KG1 (cell line): ENCODE measurements around the gene ZNF670.
A peak's percentile ranks its signal among the peaks of the same experiment; 100 is the strongest.
"Not testable (repeated sequence)": the region's sequence is repeated elsewhere in the genome, so short reads cannot be mapped to it uniquely, and the experiment has no call there.

Source experiments
- DNase-seq: peaks from one replicate; lab custom pipeline; 2025; lab: John Stamatoyannopoulos, UW

Gene ZNF670

DNA sequence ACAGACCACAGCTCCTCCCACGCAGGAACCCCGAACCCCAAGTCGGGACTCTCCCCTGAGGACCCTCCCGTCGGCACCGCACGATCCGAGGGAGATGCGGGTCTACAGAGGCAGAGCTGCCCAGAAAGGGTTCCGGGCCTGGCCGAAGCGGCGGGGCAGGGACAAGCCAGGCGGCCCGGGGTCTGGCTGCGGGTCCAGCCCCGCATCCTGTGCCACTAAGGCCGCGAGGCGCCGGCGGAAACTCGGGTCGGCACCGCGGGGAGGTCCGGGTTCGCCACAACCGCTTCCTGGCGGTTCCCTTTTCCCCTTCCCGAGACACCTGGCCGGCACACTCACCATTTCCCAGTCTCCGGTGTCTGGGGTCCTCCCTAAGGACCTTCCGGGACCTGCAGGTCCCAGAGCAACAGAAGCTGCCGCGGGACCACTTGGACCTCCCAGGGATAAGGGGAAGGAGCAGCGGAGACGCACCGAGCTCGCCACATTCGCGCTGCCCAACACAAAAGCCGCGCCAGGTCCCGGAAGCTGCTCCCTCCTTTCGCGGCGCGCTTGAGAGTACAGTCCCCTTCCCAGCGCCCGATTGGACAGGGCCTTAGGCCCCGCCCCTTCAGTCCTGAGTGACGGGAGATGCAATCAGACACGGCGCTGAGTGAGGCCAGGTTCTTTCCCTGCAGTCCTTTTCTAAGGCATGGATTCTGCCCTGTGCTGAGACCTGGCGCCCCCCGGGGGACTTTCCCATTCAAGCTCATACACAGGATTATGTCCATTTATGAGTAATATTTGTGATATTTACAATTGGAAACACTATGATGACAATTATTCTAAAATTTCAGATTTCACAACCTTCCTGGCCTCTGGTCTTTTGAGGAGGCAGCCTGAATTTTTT lies at the start of gene ZNF670:
Gene ZNF670 (minus strand): TSS at position 554 of the 883 bp plus-strand sequence. CDS start 215 bp downstream, at position 339.
- peak; percentile 89 for DNase-seq

DNA sequence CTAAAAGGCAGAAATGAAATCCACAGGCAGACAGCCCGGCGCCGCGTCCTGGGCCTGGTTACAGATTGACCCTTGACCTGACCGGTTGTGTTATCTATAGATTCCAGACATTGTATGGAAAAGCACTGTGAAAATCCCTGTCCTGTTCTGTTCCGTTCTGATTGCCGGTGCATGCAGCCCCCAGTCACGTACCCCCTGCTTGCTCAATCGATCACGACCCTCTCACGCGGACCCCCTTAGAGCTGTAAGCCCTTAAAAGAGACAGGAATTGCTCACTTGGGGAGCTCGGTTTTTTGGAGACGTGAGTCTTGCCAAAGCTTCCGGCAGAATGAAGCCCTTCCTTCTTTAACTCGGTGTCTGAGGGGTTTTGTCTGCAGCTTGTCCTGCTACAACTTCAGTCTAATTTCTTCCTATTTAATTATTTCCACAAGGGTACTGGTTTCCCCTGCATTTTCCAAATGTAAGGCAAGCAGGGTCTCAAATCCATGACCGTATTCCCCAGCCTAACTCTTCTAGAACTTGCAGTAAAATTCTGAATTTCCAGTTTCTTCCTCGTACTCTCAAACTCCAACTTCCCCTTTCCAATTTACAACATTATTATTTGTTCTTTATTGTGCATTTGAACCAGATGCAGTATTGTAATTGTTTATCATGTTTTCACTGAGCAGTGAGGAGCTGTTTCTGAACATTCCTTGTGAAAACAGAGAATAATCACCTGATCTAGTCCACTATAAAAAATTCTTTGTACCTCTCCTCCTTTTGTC lies 49.1 kb upstream of the ZNF670 start:
- not testable (repeated sequence) for DNase-seq

- not testable (repeated sequence) for DNase-seq
Observed at GRCh38 chr1:247126601-247127000, 48.0 kb upstream of the ZNF670 start.

GRCh38 chr1:247126166-247126565 lies 47.6 kb upstream of the ZNF670 start:
- not testable (repeated sequence) for DNase-seq

DNA sequence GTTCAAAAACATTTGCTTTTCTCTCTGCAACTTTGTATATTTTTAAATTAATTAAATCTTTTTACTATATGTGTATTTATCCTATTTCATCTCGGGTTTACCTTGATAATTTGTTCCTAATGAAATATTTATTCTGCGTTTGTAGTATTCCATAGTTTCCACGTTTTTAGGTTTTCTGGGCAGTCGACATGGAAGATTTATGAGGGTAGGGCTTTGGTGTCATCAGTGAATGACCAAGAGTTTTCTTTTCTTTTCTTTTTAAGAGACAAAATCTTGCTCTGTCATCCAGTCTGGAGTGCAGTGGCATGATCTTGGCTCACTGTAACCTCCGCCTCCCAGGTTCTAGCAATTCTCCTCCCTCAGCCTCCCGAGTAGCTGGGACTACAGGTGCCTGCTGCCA lies 42.8 kb upstream of the ZNF670 start:
- DNase-seq = no peak

- not testable (repeated sequence) for DNase-seq
Observed at GRCh38 chr1:247120408-247120668, 41.7 kb upstream of the ZNF670 start.

DNA sequence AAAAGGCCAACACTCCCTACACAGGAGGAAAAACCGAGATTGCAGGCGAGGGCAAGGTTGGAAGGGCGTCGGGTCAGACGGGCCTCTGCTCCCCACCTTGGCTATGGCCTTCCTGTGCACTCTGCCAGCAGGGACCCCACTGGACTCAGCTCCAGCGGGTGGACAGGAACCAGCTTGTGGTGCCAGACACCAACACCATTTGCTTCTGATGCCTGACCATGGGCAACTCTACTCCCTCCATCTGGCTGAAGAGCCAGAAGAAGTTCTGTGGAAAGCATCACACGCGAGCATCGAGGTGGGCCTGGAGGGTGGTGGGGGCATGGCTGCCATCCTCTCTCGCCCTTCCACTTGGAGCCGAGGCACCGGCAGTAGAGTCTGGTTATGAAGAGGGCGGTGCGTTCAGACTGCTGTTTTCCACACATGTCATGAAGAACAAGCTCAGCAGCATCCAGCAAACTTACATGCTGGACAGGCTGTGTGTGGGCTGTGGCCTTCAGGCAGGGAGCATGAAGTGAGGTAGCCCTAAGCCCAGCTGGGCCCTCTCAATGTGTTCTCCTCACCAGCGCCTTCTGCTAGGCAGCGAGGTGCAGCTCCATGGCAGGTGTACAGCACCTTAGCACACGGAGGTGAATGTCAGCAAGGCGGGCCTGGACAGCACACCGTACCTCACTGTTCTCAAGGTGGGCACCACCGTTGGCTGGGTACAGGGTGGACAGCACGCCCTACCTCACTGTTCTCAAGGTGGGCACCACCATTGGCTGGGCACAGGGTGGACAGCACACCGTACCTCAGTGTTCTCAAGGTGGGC lies 41.2 kb upstream of the ZNF670 start:
- DNase-seq = no peak

GRCh38 chr1:247118946-247119446 lies 40.4 kb upstream of the ZNF670 start:
- DNase-seq = no peak

DNA sequence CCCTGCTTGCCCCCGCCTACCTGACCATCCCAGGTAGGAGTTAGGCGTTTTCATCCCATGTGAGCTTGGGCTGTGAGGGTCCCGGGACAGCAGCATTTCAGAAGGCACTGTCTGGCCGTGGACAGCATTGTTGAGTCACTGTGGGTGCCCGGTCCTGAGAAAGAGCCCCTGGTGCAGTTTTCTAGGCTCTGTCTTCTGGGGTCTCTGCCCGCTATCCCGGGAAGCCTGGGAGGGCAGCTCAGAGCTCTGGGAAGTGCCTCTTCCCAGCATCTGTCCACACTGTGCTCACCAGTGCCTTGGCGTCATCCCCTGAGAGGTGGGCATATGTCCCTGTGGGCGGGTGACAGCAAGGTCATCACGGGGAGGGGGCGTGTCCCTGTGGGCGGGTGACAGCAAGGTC lies 36.9 kb upstream of the ZNF670 start:
- no peak for DNase-seq

- DNase-seq = no peak
Observed at GRCh38 chr1:247115141-247115510, 36.5 kb upstream of the ZNF670 start.

- DNase-seq = no peak
Observed at GRCh38 chr1:247114351-247115140, 35.9 kb upstream of the ZNF670 start.

- DNase-seq = no peak
Observed at GRCh38 chr1:247113733-247114271, 35.2 kb upstream of the ZNF670 start.

- no peak for DNase-seq
Observed at GRCh38 chr1:247113094-247113497, 34.5 kb upstream of the ZNF670 start.

GRCh38 chr1:247112479-247112781 lies 33.8 kb upstream of the ZNF670 start:
- no peak for DNase-seq

DNA sequence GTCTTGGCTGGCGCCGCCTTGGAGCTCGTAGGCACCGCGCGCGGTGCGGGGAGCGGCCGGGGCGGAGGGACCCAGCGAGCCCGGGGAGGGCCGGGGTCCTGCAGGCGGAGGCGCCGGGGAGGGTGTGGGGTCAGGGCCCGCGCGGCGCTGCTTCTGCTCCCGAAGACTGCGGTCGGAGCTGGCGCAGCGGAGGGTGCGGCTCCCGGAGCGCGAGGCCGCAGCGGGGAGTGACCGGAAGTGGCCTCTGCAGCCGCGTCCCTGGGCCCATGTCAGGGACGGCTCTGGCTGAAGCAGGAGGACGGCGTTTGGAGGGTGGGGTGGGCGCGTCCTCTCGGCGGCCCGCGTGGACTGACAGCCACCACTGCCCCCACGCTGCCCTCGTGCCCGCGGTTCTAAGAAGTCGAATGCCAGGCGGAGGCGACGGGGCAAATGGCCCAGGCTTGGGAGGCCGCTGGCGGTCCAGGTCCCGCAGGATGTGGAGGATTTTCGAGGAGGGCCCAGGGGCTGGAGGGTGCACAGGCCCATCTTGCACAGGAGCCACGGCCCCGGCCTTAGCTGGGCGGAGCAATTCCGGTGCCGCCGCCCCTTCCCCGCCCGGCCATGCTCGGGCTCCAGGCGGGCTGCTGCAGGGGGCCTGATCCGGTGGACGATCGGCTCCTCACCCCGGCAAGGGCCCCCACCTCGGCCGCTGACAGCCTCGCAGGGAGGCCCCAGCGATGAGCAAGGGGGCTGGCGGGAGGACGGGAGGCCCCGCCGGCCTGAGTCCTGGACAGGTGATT lies 33.3 kb upstream of the ZNF670 start:
- no peak for DNase-seq

DNA sequence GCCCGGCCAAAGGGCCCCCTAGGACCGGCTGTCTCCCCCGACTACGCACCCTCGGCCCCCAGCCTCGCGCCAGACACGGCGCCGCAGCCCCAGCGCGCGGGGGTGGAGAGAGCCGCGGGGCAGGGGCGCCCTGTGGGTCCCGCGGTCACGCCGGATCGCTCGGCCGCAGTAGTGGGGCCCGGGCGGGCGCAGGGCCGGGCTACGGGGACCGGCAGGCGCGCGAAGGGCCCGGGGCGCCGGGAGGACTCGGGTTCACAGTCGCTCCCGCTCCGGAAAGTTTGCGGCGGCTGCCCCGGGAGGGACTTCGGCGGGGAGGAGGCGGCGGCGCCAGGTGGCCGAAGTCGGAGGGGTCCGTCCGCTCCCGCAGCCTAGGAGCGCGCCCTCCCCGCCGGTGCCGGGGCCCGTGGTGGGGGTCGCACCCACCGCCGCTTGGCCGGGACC lies 32.7 kb upstream of the ZNF670 start:
- no peak for DNase-seq

GRCh38 chr1:247110627-247111258 lies 32.1 kb upstream of the ZNF670 start:
- DNase-seq = no peak

GRCh38 chr1:247107694-247108093 lies 29.1 kb upstream of the ZNF670 start:
- DNase-seq = no peak

GRCh38 chr1:247105966-247106365 lies 27.4 kb upstream of the ZNF670 start:
- DNase-seq = no peak

DNA sequence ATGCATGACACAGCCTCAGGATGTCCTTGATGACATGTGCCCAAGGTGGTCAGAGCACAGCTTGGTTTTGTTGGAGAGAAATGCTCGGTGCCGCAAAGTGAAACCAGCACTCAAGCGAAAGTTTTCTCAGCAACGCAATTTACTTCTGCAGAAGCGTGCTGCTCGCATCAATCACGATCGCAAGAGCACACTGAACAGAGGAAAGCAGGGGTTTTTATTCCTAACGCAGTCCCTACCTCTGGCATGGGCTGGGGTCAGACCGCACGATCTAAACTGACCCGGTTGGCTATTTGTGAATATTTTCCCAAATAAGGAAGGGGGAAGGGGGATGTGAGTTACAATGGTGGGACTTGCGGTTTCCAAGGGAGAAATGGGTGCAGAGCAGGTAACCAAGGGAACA lies 26.4 kb upstream of the ZNF670 start:
- DNase-seq = no peak
